GM21515 (cell line): ENCODE data around the gene TIAM1.

Source experiments
- ATAC-seq: cut with Tn5 transposase; IDR thresholded peaks from one replicate; pipeline ENCODE4 v1.9.1; 2021; ENCODE audit not compliant: unreplicated experiment

Gene TIAM1

GRCh38 chr21:31286621-31287020, 57.4 kb downstream of the TIAM1 start:
- no peak for ATAC-seq

- no peak for ATAC-seq
Measured at GRCh38 chr21:31284797-31285397, 59.2 kb downstream of the TIAM1 start.

DNA sequence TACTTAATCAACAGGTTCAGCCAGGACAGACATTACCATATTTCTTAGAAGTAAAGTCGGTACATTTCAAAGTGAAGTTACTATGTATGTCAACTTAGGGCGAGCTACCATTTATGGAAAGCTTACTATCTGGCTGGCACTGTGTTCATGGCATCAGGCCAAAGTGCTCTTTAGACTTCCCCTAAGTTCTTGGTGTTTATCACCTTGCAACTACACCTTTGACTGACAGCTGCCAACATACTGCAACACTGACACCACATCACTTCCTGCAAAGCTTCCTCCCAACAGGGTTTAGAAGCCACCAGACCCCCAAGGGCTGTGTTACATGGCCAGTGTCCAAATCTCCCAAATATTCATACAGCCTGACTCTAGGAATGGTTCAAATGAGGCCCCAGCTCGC, 61.0 kb downstream of the TIAM1 start:
- no peak for ATAC-seq

- ATAC-seq, result no peak
Measured at GRCh38 chr21:31282095-31282709, 61.9 kb downstream of the TIAM1 start.

- no peak for ATAC-seq
Measured at GRCh38 chr21:31281561-31281960, 62.5 kb downstream of the TIAM1 start.

GRCh38 chr21:31279986-31280385, 64.1 kb downstream of the TIAM1 start:
- ATAC-seq, result no peak

DNA sequence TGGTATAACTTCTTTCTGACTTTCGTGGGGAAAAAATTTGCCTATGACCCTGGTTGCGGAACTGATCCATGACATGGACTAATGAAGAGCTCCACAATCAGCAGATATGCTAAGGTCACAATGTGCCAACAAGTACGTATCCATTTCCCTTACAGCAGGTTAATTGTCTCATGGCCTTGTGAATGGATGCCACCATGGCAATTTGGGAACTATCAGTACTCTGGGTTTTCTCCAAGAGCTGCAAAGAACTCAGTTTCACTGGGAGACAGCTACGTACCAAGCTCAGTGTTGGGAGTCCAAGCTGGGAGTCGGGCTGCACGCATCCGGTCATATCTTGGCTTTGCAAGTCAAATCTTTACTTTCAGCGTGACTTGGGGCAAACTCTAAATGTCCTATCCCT, 64.8 kb downstream of the TIAM1 start:
- no peak for ATAC-seq

GRCh38 chr21:31278511-31279130, 65.4 kb downstream of the TIAM1 start:
- no peak for ATAC-seq

DNA sequence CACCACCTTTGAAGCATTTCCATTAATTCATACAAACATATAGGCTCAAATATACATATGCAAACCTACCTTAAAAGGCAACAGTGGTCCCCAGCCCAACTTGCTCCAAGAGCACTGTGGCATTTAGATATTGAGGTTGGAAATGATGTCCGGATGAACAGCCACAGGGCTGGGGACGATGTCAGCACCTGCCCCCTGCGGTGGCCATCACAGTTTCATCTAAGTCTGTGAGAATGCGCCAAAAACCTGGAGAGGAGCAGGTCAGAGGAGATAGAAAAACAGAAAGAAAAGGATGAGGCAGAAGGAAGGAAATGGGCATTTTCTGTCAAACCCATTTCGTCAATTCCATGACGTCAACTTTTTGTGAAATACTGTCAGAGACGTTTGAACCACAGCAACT, 67.4 kb downstream of the TIAM1 start:
- no peak for ATAC-seq

GRCh38 chr21:31275901-31276300, 68.2 kb downstream of the TIAM1 start:
- no peak for ATAC-seq

GRCh38 chr21:31273278-31273677, 70.8 kb downstream of the TIAM1 start:
- ATAC-seq, result no peak

DNA sequence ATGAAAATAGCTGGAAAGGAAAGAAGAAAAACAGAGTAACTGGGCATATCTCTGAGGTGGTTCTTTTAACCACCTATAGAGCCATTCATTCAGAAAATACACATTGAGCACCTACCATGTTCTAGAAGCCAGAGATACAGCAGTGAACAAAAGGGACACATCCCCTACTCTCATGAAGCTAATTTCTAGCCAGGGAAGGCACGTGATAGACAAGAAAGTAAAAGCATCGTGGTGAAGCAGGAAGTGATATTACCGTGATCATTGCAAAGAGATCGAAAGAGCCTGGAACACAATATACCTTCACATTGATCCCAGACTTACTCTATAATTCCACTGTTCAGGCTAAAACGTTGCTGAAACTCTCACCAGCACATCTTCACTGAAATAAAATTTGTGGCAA, 76.0 kb downstream of the TIAM1 start:
- no peak for ATAC-seq

DNA sequence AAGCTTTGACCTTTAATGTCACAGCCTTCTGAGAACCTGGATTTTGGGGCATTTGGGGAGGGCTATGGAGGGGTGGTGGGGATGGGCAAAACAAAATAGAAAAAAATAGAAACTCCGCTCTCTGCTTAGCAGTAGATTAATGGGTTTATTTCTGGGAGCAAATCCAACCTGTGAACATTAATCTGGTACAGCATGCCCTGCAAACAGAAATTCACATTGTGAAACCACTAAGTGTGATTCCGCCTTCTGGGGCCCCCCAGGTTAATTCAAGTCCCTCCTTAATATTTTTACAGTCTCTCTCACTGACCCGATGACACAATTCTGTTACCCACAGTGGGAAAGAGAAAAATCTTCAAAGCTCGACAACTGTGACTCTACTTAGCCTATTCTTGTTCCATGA, 76.4 kb downstream of the TIAM1 start:
- no peak for ATAC-seq

DNA sequence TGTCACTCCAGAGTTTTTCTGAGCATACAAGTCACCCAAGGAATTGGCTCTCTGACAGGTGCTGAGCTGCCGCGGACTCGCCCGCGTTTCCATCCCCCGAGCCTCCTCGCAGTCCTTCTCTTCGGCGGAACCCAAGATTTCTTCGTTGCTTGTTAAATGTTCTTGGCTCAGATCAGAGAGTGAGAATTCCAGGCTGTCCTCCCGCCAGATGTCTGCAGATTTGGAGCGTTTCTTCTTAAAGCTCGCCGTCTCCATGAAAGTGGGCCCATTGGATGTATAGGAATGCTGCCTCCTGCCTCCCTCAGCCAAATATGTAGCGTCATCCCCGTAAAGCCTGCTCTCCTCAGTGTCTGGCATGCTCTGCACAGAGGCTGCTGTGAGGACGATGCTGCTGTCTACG, 77.8 kb downstream of the TIAM1 start:
- no peak for ATAC-seq

GRCh38 chr21:31265366-31266013, 78.6 kb downstream of the TIAM1 start:
- no peak for ATAC-seq

GRCh38 chr21:31264574-31264973, 79.5 kb downstream of the TIAM1 start:
- ATAC-seq, result no peak

GRCh38 chr21:31262728-31263127, 81.3 kb downstream of the TIAM1 start:
- no peak for ATAC-seq

GRCh38 chr21:31261759-31262158, 82.3 kb downstream of the TIAM1 start:
- no peak for ATAC-seq

DNA sequence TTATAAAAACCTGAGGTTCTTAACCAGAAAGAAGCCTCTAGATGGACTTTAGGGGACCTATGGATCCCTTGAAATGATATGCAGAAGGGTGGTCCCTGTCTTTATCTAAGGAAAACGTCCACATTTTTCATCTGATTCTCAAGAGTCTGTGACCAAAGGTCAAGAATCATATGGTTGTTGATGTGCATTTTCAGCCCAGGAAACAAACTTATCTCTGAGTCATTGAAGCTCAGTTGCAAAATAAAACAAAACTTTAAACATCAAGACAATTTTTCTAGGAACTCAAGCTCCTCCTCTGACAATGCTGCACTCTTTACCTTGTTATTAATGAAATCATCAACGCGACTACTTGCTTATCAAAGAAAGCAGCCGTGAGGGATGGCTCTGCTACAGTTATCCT, 83.3 kb downstream of the TIAM1 start:
- no peak for ATAC-seq

- ATAC-seq, result no peak
Measured at GRCh38 chr21:31258073-31258472, 86.0 kb downstream of the TIAM1 start.

- no peak for ATAC-seq
Measured at GRCh38 chr21:31257265-31257664, 86.8 kb downstream of the TIAM1 start.

DNA sequence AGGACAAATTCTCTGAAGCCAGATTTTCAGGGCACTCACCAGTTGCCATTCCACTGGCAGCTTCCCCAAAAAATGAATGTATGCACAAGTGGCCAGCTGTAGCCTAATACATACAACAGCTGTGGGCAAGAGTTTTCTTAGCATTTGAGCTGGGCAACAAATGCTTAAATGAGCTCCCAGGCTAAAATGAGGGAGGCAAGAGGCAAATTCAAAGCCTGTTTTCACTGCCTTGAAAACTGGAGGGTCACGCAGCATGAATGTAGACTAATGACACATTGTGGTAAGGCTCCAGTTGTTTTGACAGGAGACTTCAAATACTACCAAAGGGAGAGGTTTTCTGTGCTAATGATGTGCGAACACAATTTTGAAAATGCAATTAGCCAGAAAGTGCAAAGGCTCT, 88.2 kb downstream of the TIAM1 start:
- no peak for ATAC-seq
